CD14-positive monocyte (primary cell): ENCODE measurements around the gene VPS72. TPM values are rescaled to one million over a fixed set of nuclear protein-coding genes. Genes with fewer than 3 reads are reported as not detected.

Source experiments
- DNase-seq, 3 donors: peaks; one replicate each; pipeline ENCODE4 v3.0.0-alpha.2; 2011 to 2022
- H2AFZ ChIP-seq: 2 replicates; pipeline ENCODE4 v1.6.0; 2012; ENCODE audit warnings: mild to moderate bottlenecking, low read depth, low read length, inconsistent platforms; ENCODE audit not compliant: insufficient read depth, poor library complexity, severe bottlenecking
- H3K27ac ChIP-seq, 2 donors: 1 replicate in 1 of 2; 2 replicates in 1 of 2; pipeline ENCODE4 v1.5.1; 2012 to 2013; ENCODE audit warnings: low read length in 2 of 2, control low read depth in 1 of 2, inconsistent platforms in 1 of 2, low read depth in 1 of 2, mild to moderate bottlenecking in 1 of 2
- H3K27me3 ChIP-seq, 2 donors: one replicate each; pipeline versions ENCODE4 v1.6.0 to v1.6.1; 2011 to 2013; ENCODE audit warnings: low read length in 2 of 2; ENCODE audit not compliant: control insufficient read depth in 2 of 2, insufficient read depth in 2 of 2
- H3K36me3 ChIP-seq, 2 donors: replicated peaks in 1 of 2; 1 replicate in 1 of 2; 2 replicates in 1 of 2; pipeline versions ENCODE4 v1.5.1 to v1.6.1; 2012 to 2013; ENCODE audit warnings: low read length in 2 of 2, control low read depth in 1 of 2, inconsistent platforms in 1 of 2, mild to moderate bottlenecking in 1 of 2; ENCODE audit not compliant: insufficient read depth in 2 of 2, control insufficient read depth in 1 of 2
- H3K4me1 ChIP-seq, 2 donors: 1 replicate in 1 of 2; 2 replicates in 1 of 2; pipeline versions ENCODE4 v1.5.1 to v1.6.1; 2012 to 2013; ENCODE audit warnings: low read length in 2 of 2, control low read depth in 1 of 2, inconsistent platforms in 1 of 2, mild to moderate bottlenecking in 1 of 2, moderate library complexity in 1 of 2; ENCODE audit not compliant: insufficient read depth in 2 of 2, control insufficient read depth in 1 of 2
- H3K4me2 ChIP-seq: replicated peaks from 2 replicates; pipeline ENCODE3; 2012; ENCODE audit warnings: low read length, moderate library complexity, mild to moderate bottlenecking; ENCODE audit not compliant: poor library complexity, severe bottlenecking; ENCODE audit errors: extremely low read depth
- H3K4me3 ChIP-seq, 3 experiments: fragments of 200-600 bp in 1 of 3; sonication (generic) in 1 of 3; replicated peaks in 1 of 3; 1 replicate in 2 of 3; 2 replicates in 1 of 3; pipeline ENCODE4 v1.5.1; 2011 to 2013; ENCODE audit warnings: low read length in 3 of 3, mild to moderate bottlenecking in 3 of 3, control low read depth in 2 of 3, low read depth in 2 of 3, inconsistent platforms in 1 of 3, moderate library complexity in 1 of 3
- H3K79me2 ChIP-seq: 2 replicates; pipeline ENCODE4 v1.6.0; 2012; ENCODE audit warnings: mild to moderate bottlenecking, control low read depth, inconsistent platforms, low read length, moderate library complexity; ENCODE audit not compliant: insufficient read depth
- H3K9ac ChIP-seq: 2 replicates; pipeline ENCODE4 v1.6.0; 2017; ENCODE audit warnings: low read length, mild to moderate bottlenecking; ENCODE audit not compliant: insufficient read depth, poor library complexity, severe bottlenecking
- H3K9me3 ChIP-seq, 2 donors: replicated peaks in 1 of 2; 1 replicate in 1 of 2; 2 replicates in 1 of 2; pipeline versions ENCODE4 v1.5.1 to v1.6.1; 2012 to 2013; ENCODE audit warnings: low read length in 2 of 2, control low read depth in 1 of 2; ENCODE audit not compliant: control insufficient read depth in 1 of 2, insufficient read depth in 1 of 2
- H4K20me1 ChIP-seq: 2 replicates; pipeline ENCODE4 v1.6.0; 2012; ENCODE audit warnings: mild to moderate bottlenecking, low read length, control low read depth, moderate library complexity; ENCODE audit not compliant: insufficient read depth
- H3K27ac Mint-ChIP-seq, 7 donors: one replicate each; pipeline ENCODE4 v1.8.0; 2020; ENCODE audit warnings: mild to moderate bottlenecking in 7 of 7, mixed read lengths in 7 of 7, moderate library complexity in 6 of 7, inconsistent platforms in 2 of 7
- H3K27me3 Mint-ChIP-seq, 3 donors: one replicate each; pipeline ENCODE4 v1.8.0; 2021 to 2022; ENCODE audit warnings: low read depth in 3 of 3, mild to moderate bottlenecking in 3 of 3, mixed read lengths in 3 of 3, moderate library complexity in 3 of 3, inconsistent platforms in 1 of 3
- H3K36me3 Mint-ChIP-seq, 2 donors: one replicate each; pipeline ENCODE4 v1.8.0; 2020; ENCODE audit warnings: mixed read lengths in 2 of 2, inconsistent platforms in 1 of 2, mild to moderate bottlenecking in 1 of 2
- H3K4me1 Mint-ChIP-seq: one replicate; pipeline ENCODE4 v1.8.0; 2020; ENCODE audit warnings: mild to moderate bottlenecking, mixed read lengths
- H3K4me3 Mint-ChIP-seq, 2 donors: one replicate each; pipeline ENCODE4 v1.8.0; 2020; ENCODE audit warnings: mild to moderate bottlenecking in 2 of 2, mixed read lengths in 2 of 2, moderate library complexity in 1 of 2
- H3K9me3 Mint-ChIP-seq, 7 donors: one replicate each; pipeline ENCODE4 v1.8.0; 2020 to 2022; ENCODE audit warnings: mixed read lengths in 7 of 7, mild to moderate bottlenecking in 6 of 7, moderate library complexity in 6 of 7, inconsistent platforms in 2 of 7
- WGBS: methylation state at CpG from one replicate; pipeline ENCODE4 v1.1.5; 2013; ENCODE audit warnings: missing lambda C conversion rate; ENCODE audit not compliant: insufficient coverage; 5-methylcytosine and 5-hydroxymethylcytosine counted together
- intact Hi-C, 2 donors: fragments of 100-400 bp; cut with micrococcal nuclease; formaldehyde crosslinking; loops; one replicate each; pipeline versions ENCODE4 v1.15.0 to v1.15.1; 2023
- polyA minus RNA-seq: library from RNA; depleted of rRNA, polyadenylated mRNA; stranded (reverse); fragments of >200 nt; gene quantifications from 2 replicates; pipeline ENCODE4 v1.2.3, GENCODE V29; 2012
- polyA plus RNA-seq, 3 donors: library from polyadenylated mRNA; depleted of rRNA in 1 of 3; unstranded in 2 of 3; stranded (reverse) in 1 of 3; fragments of 300-500 nt in 2 of 3; fragments of >200 nt in 1 of 3; fragmentation: Illumina TruSeq in 2 of 3; gene quantifications; 1 replicate in 2 of 3; 2 replicates in 1 of 3; pipeline ENCODE4 v1.2.3, GENCODE V29; 2012 to 2021
- total RNA-seq, 12 experiments: library from RNA in 1 of 12; stranded (reverse) in 1 of 12; fragments of 120-200 nt in 1 of 12; gene quantifications; one replicate each; pipeline ENCODE4 v1.2.4 and lab custom pipeline; 2013 to 2026; ENCODE audit warnings: mixed read lengths in 6 of 12, inconsistent platforms in 1 of 12
- TF ChIP-seq, protein P1 (sequence below): fragments of 200-600 bp; IDR thresholded peaks from one replicate; pipeline ENCODE4 v1.8.0; 2022; ENCODE audit warnings: antibody characterized with exemption, mild to moderate bottlenecking

The VPS72 gene, protein sequence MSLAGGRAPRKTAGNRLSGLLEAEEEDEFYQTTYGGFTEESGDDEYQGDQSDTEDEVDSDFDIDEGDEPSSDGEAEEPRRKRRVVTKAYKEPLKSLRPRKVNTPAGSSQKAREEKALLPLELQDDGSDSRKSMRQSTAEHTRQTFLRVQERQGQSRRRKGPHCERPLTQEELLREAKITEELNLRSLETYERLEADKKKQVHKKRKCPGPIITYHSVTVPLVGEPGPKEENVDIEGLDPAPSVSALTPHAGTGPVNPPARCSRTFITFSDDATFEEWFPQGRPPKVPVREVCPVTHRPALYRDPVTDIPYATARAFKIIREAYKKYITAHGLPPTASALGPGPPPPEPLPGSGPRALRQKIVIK
- total RNA-seq (2013), result 37.9 TPM
- polyA plus RNA-seq, result 10 to 100 TPM; 30.4 to 43.3 (median 37.7) TPM
- 15.7 and 34.9 TPM in 2 replicates for polyA minus RNA-seq
- 3.0 to 14.5 (median 6.9) reads per million in 11 experiments for total RNA-seq (lab: John Stamatoyannopoulos, UW)

DNA sequence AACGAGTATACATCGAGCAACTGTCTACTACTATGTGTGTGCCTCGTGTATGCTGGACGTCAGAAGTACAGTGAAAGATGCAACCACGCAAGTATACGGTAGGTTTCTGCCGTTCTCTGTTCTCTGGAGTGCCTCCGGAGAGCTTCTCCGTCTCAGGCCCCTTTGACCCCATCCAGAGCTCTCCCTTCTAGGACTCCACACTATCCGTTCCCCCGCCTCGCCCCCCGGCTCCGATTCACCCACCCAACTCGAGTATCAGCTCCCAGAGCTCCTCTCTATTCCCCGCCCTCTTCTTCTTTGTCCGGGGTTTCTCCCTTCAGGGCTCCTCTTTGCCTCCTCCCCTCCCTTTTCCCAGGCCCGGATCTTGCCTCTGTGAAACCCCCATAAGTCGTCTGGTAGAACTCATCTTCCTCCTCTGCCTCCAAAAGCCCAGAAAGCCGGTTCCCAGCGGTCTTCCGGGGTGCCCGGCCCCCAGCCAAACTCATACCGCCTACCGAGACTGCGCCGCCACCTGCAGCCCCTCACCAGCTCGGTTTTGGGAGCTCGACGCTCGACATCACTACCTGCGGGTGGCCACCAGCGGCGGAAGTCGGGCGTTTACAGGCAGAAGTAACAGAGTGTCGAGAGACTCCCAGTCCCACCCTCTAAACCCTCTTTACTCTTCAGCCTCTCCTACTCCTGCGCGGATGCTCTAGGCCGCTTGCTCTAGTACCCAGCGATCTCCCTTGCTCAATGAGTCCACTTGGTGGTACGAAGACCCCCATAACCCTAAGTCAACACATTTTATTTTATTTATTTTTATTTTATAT lies at the start of gene VPS72:
Gene VPS72, minus strand, starts transcription at position 561 of the 809 bp plus-strand sequence. Its CDS starts 76 bp downstream, at position 485.
- DNase-seq, result peak; percentile 69 to 80 (median 76)
- Mint-ChIP-seq H3K9me3 (peaks cover 0 to 3% (median 0%) of the 10 kb centered on the region in 7 donors), H3K4me1 (peaks cover 27% of the 10 kb centered on the region), H3K36me3 (peaks cover 17% of the 10 kb centered on the region in 2 donors), H3K27me3 (peaks cover 5 to 14% (median 11%) of the 10 kb centered on the region in 3 donors), H3K4me3 (peak within 1 kb of the TSS; percentile 100), H3K27ac (peak within 1 kb of the TSS; percentile 95 to 99 (median 96))
- intact Hi-C loops, result loop anchor here in 1 of 2 donors (5.0 to 10.0 kb wide), 2 partner anchors 157 to 215 kb away; partner anchors contain the start of gene RFX5
- TF ChIP-seq, protein P1, sequence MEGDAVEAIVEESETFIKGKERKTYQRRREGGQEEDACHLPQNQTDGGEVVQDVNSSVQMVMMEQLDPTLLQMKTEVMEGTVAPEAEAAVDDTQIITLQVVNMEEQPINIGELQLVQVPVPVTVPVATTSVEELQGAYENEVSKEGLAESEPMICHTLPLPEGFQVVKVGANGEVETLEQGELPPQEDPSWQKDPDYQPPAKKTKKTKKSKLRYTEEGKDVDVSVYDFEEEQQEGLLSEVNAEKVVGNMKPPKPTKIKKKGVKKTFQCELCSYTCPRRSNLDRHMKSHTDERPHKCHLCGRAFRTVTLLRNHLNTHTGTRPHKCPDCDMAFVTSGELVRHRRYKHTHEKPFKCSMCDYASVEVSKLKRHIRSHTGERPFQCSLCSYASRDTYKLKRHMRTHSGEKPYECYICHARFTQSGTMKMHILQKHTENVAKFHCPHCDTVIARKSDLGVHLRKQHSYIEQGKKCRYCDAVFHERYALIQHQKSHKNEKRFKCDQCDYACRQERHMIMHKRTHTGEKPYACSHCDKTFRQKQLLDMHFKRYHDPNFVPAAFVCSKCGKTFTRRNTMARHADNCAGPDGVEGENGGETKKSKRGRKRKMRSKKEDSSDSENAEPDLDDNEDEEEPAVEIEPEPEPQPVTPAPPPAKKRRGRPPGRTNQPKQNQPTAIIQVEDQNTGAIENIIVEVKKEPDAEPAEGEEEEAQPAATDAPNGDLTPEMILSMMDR, result no peak
- H3K36me3 ChIP-seq, result peaks cover 10 to 13% of the 10 kb centered on the region in 2 donors
- peaks cover 37% of the 10 kb centered on the region for H3K79me2 ChIP-seq
- H2AFZ ChIP-seq, result peak within 1 kb of the TSS; percentile 87
- under 1% methylated on average over 35 of the region's 42 CpGs for WGBS
- peak within 1 kb of the TSS; percentile 83 for H3K4me2 ChIP-seq
- no peaks in the 10 kb centered on the region for H4K20me1 ChIP-seq
- H3K27me3 ChIP-seq, result no peaks in the 10 kb centered on the region
- peak within 1 kb of the TSS; percentile 80 to 98 (median 93) for H3K4me3 ChIP-seq
- H3K4me1 ChIP-seq, result peaks cover 18 to 23% of the 10 kb centered on the region in 2 donors
- peak within 1 kb of the TSS; percentile 75 to 83 for H3K27ac ChIP-seq
- peak within 1 kb of the TSS; percentile 78 for H3K9ac ChIP-seq
- H3K9me3 ChIP-seq, result no peaks in the 10 kb centered on the region

DNA sequence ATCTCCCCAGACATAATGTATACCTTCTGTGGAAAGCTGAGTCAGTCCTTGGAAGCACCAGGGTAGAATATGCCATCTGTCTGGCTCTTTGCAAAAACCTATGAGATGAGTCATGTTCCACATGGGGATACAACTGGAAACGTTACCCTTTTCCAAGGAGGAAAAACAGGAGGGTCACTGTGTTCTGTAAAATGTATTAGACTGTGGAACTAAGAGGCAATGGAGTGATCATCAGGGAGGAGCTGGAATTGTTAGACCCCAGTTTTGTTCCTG lies 48.4 kb upstream of the VPS72 start:
- H3K9me3 Mint-ChIP-seq, result no peaks in the 10 kb centered on the region
- H3K36me3 ChIP-seq, result peaks cover 92 to 99% of the 10 kb centered on the region in 2 donors
- no peak overlapping the region for H2AFZ ChIP-seq
- no peak overlapping the region for H3K4me2 ChIP-seq
- H3K36me3 Mint-ChIP-seq, result peaks cover 80 to 97% of the 10 kb centered on the region in 2 donors
- peak overlapping the region in 1 of 2 donors; percentile 63 for H3K27ac ChIP-seq
- H3K4me3 ChIP-seq, result no peak overlapping the region
- peak overlapping the region in 4 of 7 donors; percentile 17 to 86 (median 76) for H3K27ac Mint-ChIP-seq
- peaks cover 10% of the 10 kb centered on the region for H3K4me1 Mint-ChIP-seq
- H3K27me3 Mint-ChIP-seq, result no peaks in the 10 kb centered on the region
- peaks cover 8 to 12% of the 10 kb centered on the region in 2 donors for H3K4me1 ChIP-seq
- no peak overlapping the region for H3K4me3 Mint-ChIP-seq
- H3K27me3 ChIP-seq, result no peaks in the 10 kb centered on the region
- WGBS, result 71% methylated on average over 1 of the region's 1 CpG
- H3K9me3 ChIP-seq, result no peaks in the 10 kb centered on the region
- DNase-seq, result no peak
- H4K20me1 ChIP-seq, result peaks cover 3% of the 10 kb centered on the region
- TF ChIP-seq, protein P1, result no peak
- intact Hi-C loops, result no loop called here
- H3K79me2 ChIP-seq, result no peaks in the 10 kb centered on the region
- no peak overlapping the region for H3K9ac ChIP-seq
